ENCODE measurements around the gene PRKCQ.

DNA sequence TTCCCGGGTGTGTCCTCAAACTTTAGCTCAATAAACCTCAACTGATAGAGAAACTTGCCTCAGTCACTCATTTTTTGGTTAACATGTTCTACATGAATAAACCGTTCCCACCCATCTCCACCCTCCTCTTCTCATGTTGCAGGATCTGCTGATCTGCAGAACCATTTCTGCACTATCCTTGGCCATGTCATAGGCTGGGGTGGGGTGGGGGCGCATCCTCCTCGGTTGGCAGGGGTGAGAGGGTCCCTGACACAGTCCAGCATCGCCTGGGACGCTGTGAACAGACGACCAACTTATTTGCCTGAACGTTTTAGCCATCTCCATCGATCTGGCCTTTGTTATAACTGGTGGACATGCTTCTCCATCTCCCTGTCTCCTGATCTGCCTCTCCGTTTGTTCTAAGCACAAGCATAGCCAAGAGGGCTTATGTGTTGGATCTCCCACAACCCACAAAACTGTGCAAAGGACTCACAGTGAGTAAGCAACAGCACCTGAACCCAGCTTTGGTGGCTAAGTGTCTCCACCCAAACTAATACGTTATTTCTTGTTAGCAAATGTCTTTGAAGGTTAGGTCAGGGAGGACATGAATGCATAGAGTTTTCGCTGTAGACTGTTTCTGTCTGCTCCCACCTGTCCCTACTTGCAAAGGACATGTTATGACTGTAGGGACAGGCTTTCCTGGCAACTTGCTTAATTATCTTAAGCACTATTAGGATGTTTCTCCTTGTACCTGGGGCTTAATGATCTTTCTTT lies 51.7 kb downstream of the PRKCQ start:
- TF ChIP-seq POLR2A (IDR thresholded peaks at IDR 0.05): no peak
- TF ChIP-seq, protein P1, sequence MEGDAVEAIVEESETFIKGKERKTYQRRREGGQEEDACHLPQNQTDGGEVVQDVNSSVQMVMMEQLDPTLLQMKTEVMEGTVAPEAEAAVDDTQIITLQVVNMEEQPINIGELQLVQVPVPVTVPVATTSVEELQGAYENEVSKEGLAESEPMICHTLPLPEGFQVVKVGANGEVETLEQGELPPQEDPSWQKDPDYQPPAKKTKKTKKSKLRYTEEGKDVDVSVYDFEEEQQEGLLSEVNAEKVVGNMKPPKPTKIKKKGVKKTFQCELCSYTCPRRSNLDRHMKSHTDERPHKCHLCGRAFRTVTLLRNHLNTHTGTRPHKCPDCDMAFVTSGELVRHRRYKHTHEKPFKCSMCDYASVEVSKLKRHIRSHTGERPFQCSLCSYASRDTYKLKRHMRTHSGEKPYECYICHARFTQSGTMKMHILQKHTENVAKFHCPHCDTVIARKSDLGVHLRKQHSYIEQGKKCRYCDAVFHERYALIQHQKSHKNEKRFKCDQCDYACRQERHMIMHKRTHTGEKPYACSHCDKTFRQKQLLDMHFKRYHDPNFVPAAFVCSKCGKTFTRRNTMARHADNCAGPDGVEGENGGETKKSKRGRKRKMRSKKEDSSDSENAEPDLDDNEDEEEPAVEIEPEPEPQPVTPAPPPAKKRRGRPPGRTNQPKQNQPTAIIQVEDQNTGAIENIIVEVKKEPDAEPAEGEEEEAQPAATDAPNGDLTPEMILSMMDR (IDR thresholded peaks at IDR 0.05): no peak

All from body of pancreas (tissue), 4 donors.